Neural cell (in vitro differentiated cells): ENCODE results near the gene DOK7.
A peak's percentile ranks its signal among the peaks of the same experiment; 100 is the strongest.

ENCODE experiments used
- CTCF ChIP-seq: fragments of 450-650 bp; IDR thresholded peaks from 2 replicates; pipeline ENCODE4 v1.5.1; 2014; ENCODE audit warnings: antibody characterized with exemption, mild to moderate bottlenecking, moderate library complexity; ENCODE audit not compliant: poor library complexity, severe bottlenecking
- EP300 ChIP-seq: fragments of 450-650 bp; conservative IDR thresholded peaks from 2 replicates; pipeline ENCODE4 v1.6.1; 2014; ENCODE audit warnings: antibody characterized with exemption, mild to moderate bottlenecking, moderate library complexity; ENCODE audit not compliant: poor library complexity, severe bottlenecking
- EZH2 ChIP-seq: fragments of 200-600, 300-800 bp; shearing (Covaris generic), sonication (generic); IDR thresholded peaks from 2 replicates; pipeline ENCODE4 v1.6.1; 2014; ENCODE audit warnings: antibody characterized with exemption, low read length, borderline replicate concordance, mild to moderate bottlenecking; ENCODE audit not compliant: insufficient read depth, poor library complexity, severe bottlenecking
- POLR2AphosphoS5 ChIP-seq: IDR thresholded peaks from 2 replicates; pipeline ENCODE4 v1.6.1; 2012
- RAD21 ChIP-seq: fragments of 450-650 bp; conservative IDR thresholded peaks from 2 replicates; pipeline ENCODE4 v1.6.1; 2014; ENCODE audit warnings: antibody characterized with exemption, mild to moderate bottlenecking, moderate library complexity
- REST ChIP-seq: IDR thresholded peaks from 2 replicates; pipeline ENCODE4 v1.6.1; 2012; ENCODE audit warnings: borderline replicate concordance
- SMC3 ChIP-seq: fragments of 450-650 bp; conservative IDR thresholded peaks from 2 replicates; pipeline ENCODE4 v1.6.1; 2014; ENCODE audit warnings: antibody characterized with exemption, mild to moderate bottlenecking, moderate library complexity; ENCODE audit not compliant: poor library complexity
- TAF1 ChIP-seq: IDR thresholded peaks from 2 replicates; pipeline ENCODE4 v1.6.1; 2012; ENCODE audit warnings: low read depth

- TF ChIP-seq POLR2AphosphoS5 (no peak), CTCF (peak; percentile 76), RAD21 (peak; percentile 78), EP300 (no peak), SMC3 (peak; percentile 85), EZH2 (no peak), TAF1 (no peak), REST (no peak)
Observed at GRCh38 chr4:3442959-3443749, 20.0 kb upstream of the DOK7 start.
